ENCODE results near the gene CREB5.

Gene CREB5

GRCh38 chr7:28718545-28718944, 306.2 kb downstream of the CREB5 start:
- H3K27me3 ChIP-seq (ENCODE audit: insufficient read depth, low read length, poor library complexity, severe bottlenecking): no peaks in the 10 kb centered on the region
- H3F3A ChIP-seq (ENCODE audit: low read depth): no peaks in the 10 kb centered on the region
- H3K9me2 ChIP-seq (replicated peaks; ENCODE audit: low read depth, low read length): no peaks in the 10 kb centered on the region
- no peaks in the 10 kb centered on the region for H3K79me2 ChIP-seq (ENCODE audit: insufficient read depth, low read length)
- H3K9ac ChIP-seq (ENCODE audit: low read depth, low read length, poor library complexity, severe bottlenecking): no peak overlapping the region
- no peaks in the 10 kb centered on the region for H3K9me3 ChIP-seq (ENCODE audit: insufficient read depth, low read depth, low read length)
- no peak overlapping the region for H2AFZ ChIP-seq (ENCODE audit: low read length)
- no peak overlapping the region for H3K4me3 ChIP-seq (ENCODE audit: low read length, poor library complexity, severe bottlenecking)
- H3K36me3 ChIP-seq (ENCODE audit: insufficient read depth, low read length): no peaks in the 10 kb centered on the region
- no peak for TF ChIP-seq EZH2phosphoT487 (IDR thresholded peaks at IDR 0.05; ENCODE audit: borderline replicate concordance)
- no peak for TF ChIP-seq CTCF (conservative IDR thresholded peaks at IDR 0.05; ENCODE audit: low read length)
- no peaks in the 10 kb centered on the region for H4K20me1 ChIP-seq (ENCODE audit: insufficient read depth, low read length, poor library complexity, severe bottlenecking)
- H3K4me2 ChIP-seq (ENCODE audit: low read depth, low read length, poor library complexity, severe bottlenecking): no peak overlapping the region
- H3K4me1 ChIP-seq (ENCODE audit: insufficient read depth, low read length, poor library complexity, severe bottlenecking): no peaks in the 10 kb centered on the region

GRCh38 chr7:28722684-28723083, 310.4 kb downstream of the CREB5 start:
- Histone ChIP-seq H3K9ac (ENCODE audit: low read depth, low read length, poor library complexity, severe bottlenecking) (no peak overlapping the region), H3K4me3 (ENCODE audit: low read length, poor library complexity, severe bottlenecking) (no peak overlapping the region), H3K9me2 (replicated peaks; ENCODE audit: low read depth, low read length) (no peaks in the 10 kb centered on the region), H3K4me1 (ENCODE audit: insufficient read depth, low read length, poor library complexity, severe bottlenecking) (peaks cover 9% of the 10 kb centered on the region), H3K27me3 (ENCODE audit: insufficient read depth, low read length, poor library complexity, severe bottlenecking) (no peaks in the 10 kb centered on the region), H3K79me2 (ENCODE audit: insufficient read depth, low read length) (no peaks in the 10 kb centered on the region), H4K20me1 (ENCODE audit: insufficient read depth, low read length, poor library complexity, severe bottlenecking) (no peaks in the 10 kb centered on the region), H3K4me2 (ENCODE audit: low read depth, low read length, poor library complexity, severe bottlenecking) (no peak overlapping the region), H3F3A (ENCODE audit: low read depth) (no peaks in the 10 kb centered on the region), H3K36me3 (ENCODE audit: insufficient read depth, low read length) (no peaks in the 10 kb centered on the region), H3K9me3 (ENCODE audit: insufficient read depth, low read depth, low read length) (no peaks in the 10 kb centered on the region), H2AFZ (ENCODE audit: low read length) (no peak overlapping the region)
- TF ChIP-seq EZH2phosphoT487 (IDR thresholded peaks at IDR 0.05; ENCODE audit: borderline replicate concordance) (no peak), CTCF (conservative IDR thresholded peaks at IDR 0.05; ENCODE audit: low read length) (no peak)

- TF ChIP-seq EZH2phosphoT487 (IDR thresholded peaks at IDR 0.05; ENCODE audit: borderline replicate concordance) (no peak), CTCF (conservative IDR thresholded peaks at IDR 0.05; ENCODE audit: low read length) (no peak)
- peaks cover 9% of the 10 kb centered on the region for H3K4me1 ChIP-seq (ENCODE audit: insufficient read depth, low read length, poor library complexity, severe bottlenecking)
- H2AFZ ChIP-seq (ENCODE audit: low read length): no peak overlapping the region
- no peaks in the 10 kb centered on the region for H3K27me3 ChIP-seq (ENCODE audit: insufficient read depth, low read length, poor library complexity, severe bottlenecking)
- no peaks in the 10 kb centered on the region for H3K79me2 ChIP-seq (ENCODE audit: insufficient read depth, low read length)
- H3K9me3 ChIP-seq (ENCODE audit: insufficient read depth, low read depth, low read length): no peaks in the 10 kb centered on the region
- no peaks in the 10 kb centered on the region for H3F3A ChIP-seq (ENCODE audit: low read depth)
- H3K36me3 ChIP-seq (ENCODE audit: insufficient read depth, low read length): no peaks in the 10 kb centered on the region
- no peaks in the 10 kb centered on the region for H3K9me2 ChIP-seq (replicated peaks; ENCODE audit: low read depth, low read length)
- H4K20me1 ChIP-seq (ENCODE audit: insufficient read depth, low read length, poor library complexity, severe bottlenecking): no peaks in the 10 kb centered on the region
- H3K4me2 ChIP-seq (ENCODE audit: low read depth, low read length, poor library complexity, severe bottlenecking): no peak overlapping the region
- H3K9ac ChIP-seq (ENCODE audit: low read depth, low read length, poor library complexity, severe bottlenecking): no peak overlapping the region
- H3K4me3 ChIP-seq (ENCODE audit: low read length, poor library complexity, severe bottlenecking): no peak overlapping the region
Observed at GRCh38 chr7:28723336-28723735, 311.0 kb downstream of the CREB5 start.

All from Loucy (cell line).